GM12891 (cell line): ENCODE data around the gene CEP83.
"Not testable (repeated sequence)": the region's sequence is repeated elsewhere in the genome, so short reads cannot be mapped to it uniquely, and the experiment has no call there.

Source experiments
- PAX5 ChIP-seq: IDR thresholded peaks from 2 replicates; pipeline ENCODE4 v1.6.1; 2011; ENCODE audit warnings: low read length, moderate library complexity, mild to moderate bottlenecking; ENCODE audit not compliant: insufficient read depth, severe bottlenecking
- POLR2A ChIP-seq: IDR thresholded peaks from 2 replicates; pipeline ENCODE4 v1.6.1; 2011; ENCODE audit warnings: low read depth, low read length, control low read depth
- POLR2AphosphoS5 ChIP-seq: IDR thresholded peaks from 2 replicates; pipeline ENCODE4 v1.6.1; 2011; ENCODE audit warnings: low read depth, low read length, control low read depth
- POU2F2 ChIP-seq: IDR thresholded peaks from 2 replicates; pipeline ENCODE4 v1.6.1; 2011; ENCODE audit warnings: low read depth, mild to moderate bottlenecking, control low read depth, low read length, moderate library complexity
- SPI1 ChIP-seq: IDR thresholded peaks from 2 replicates; pipeline ENCODE4 v1.6.1; 2011; ENCODE audit warnings: low read depth, low read length, control low read depth
- TAF1 ChIP-seq: IDR thresholded peaks from 2 replicates; pipeline ENCODE4 v1.6.1; 2011; ENCODE audit warnings: low read depth, low read length, control low read depth

- TF ChIP-seq POLR2AphosphoS5, POLR2A, TAF1, PAX5, SPI1, POU2F2: not testable (repeated sequence)
Observed at GRCh38 chr12:94316600-94316999, 143.1 kb downstream of the CEP83 start.
